IPS-15b (cell line): ENCODE results near the gene PPFIA3.
"Not testable (repeated sequence)": the region's sequence is repeated elsewhere in the genome, so short reads cannot be mapped to it uniquely, and the experiment has no call there.

ENCODE experiments used
- H3K27me3 ChIP-seq: one replicate; pipeline ENCODE4 v1.6.1; 2013; ENCODE audit warnings: low read length; ENCODE audit not compliant: control insufficient read depth, insufficient read depth
- H3K36me3 ChIP-seq: one replicate; pipeline ENCODE4 v1.6.1; 2013; ENCODE audit warnings: low read length; ENCODE audit not compliant: control insufficient read depth, insufficient read depth
- H3K4me1 ChIP-seq: one replicate; pipeline ENCODE4 v1.6.1; 2013; ENCODE audit warnings: mild to moderate bottlenecking, low read length; ENCODE audit not compliant: control insufficient read depth, insufficient read depth
- H3K4me3 ChIP-seq: one replicate; pipeline ENCODE4 v1.5.1; 2013; ENCODE audit warnings: low read depth, low read length
- H3K9ac ChIP-seq: one replicate; pipeline ENCODE4 v1.6.1; 2013; ENCODE audit warnings: low read depth, mild to moderate bottlenecking, low read length
- H3K9me3 ChIP-seq: one replicate; pipeline ENCODE4 v1.6.1; 2013; ENCODE audit warnings: mild to moderate bottlenecking, low read length; ENCODE audit not compliant: control insufficient read depth, insufficient read depth

The PPFIA3 gene

GRCh38 chr19:49130325-49130724, 11.0 kb downstream of the PPFIA3 start:
- peaks cover 8% of the 10 kb centered on the region for H3K4me1 ChIP-seq
- no peak overlapping the region for H3K4me3 ChIP-seq
- H3K9me3 ChIP-seq, result no peaks in the 10 kb centered on the region
- no peaks in the 10 kb centered on the region for H3K36me3 ChIP-seq
- H3K27me3 ChIP-seq, result no peaks in the 10 kb centered on the region
- H3K9ac ChIP-seq, result no peak overlapping the region

- H3K9ac ChIP-seq, result no peak overlapping the region
- no peaks in the 10 kb centered on the region for H3K27me3 ChIP-seq
- H3K4me1 ChIP-seq, result peaks cover 11% of the 10 kb centered on the region
- H3K4me3 ChIP-seq, result peak overlapping the region; percentile 52
- no peaks in the 10 kb centered on the region for H3K9me3 ChIP-seq
- peaks cover 3% of the 10 kb centered on the region for H3K36me3 ChIP-seq
Observed at GRCh38 chr19:49132974-49133609, 13.7 kb downstream of the PPFIA3 start.

DNA sequence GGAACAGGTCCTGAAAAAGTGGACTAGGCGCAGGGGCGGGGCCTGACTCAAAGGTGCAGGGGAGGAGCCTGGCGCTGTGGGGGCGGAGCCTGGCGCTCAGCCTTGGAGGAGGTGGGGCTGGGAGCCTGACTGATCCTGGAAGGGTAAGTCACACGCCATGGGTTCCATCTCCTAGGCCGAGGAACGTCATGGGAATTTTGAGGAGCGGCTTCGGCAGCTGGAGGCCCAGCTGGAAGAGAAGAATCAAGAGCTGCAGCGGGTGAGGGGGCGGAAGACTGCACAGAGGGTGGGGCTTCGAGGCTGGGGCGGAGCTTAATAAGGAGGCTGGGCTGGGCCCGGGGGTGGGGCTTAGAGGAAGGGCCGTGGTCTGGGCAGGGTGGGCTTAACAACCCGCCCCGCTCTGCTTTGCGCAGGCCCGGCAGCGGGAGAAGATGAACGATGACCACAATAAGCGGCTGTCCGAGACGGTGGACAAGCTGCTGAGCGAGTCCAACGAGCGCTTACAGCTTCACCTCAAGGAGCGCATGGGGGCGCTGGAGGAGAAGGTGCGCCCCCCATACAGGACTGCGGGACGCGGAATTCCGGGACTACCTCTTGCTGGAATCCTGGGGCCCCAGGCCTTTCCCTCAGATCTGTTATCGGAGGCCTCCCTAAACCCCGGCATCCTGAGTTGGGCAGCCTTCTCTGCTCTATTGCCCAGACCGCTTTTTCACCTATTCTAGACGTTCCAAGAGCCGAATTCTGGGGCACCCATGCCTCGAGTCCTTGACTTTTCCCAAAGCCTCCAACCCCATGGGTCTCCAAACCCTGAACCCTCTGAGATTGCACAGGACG, 14.5 kb downstream of the PPFIA3 start:
- Histone ChIP-seq H3K9ac (no peak overlapping the region), H3K27me3 (no peaks in the 10 kb centered on the region), H3K9me3 (no peaks in the 10 kb centered on the region), H3K4me1 (peaks cover 11% of the 10 kb centered on the region), H3K36me3 (peaks cover 3% of the 10 kb centered on the region), H3K4me3 (peak overlapping the region; percentile 52)

DNA sequence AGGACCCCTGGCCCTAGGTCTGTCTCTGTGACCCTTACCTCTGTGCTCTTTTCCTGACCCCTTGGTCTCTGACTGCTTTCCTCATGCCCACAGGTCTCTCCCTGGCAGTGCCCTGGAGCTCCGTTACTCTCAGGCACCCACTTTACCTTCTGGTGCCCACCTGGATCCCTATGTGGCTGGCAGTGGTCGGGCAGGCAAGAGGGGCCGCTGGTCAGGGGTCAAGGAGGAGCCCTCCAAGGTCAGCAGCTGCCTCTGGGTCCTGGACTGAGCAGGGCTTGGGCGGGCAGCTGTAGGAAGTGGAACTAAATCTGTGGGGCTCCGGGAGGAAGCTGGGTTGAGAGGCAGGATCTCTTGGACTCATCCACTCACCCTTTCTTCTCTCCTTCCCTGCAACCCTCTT, 16.3 kb downstream of the PPFIA3 start:
- H3K27me3 ChIP-seq, result no peaks in the 10 kb centered on the region
- H3K4me1 ChIP-seq, result peaks cover 7% of the 10 kb centered on the region
- peaks cover 3% of the 10 kb centered on the region for H3K36me3 ChIP-seq
- no peaks in the 10 kb centered on the region for H3K9me3 ChIP-seq
- H3K9ac ChIP-seq, result no peak overlapping the region
- no peak overlapping the region for H3K4me3 ChIP-seq

GRCh38 chr19:49136771-49137171, 17.4 kb downstream of the PPFIA3 start:
- Histone ChIP-seq H3K36me3 (peaks cover 3% of the 10 kb centered on the region), H3K4me1 (peaks cover 7% of the 10 kb centered on the region), H3K9ac (no peak overlapping the region), H3K27me3 (no peaks in the 10 kb centered on the region), H3K9me3 (no peaks in the 10 kb centered on the region), H3K4me3 (no peak overlapping the region)

GRCh38 chr19:49140951-49141350, 21.6 kb downstream of the PPFIA3 start:
- H3K27me3 ChIP-seq, result no peaks in the 10 kb centered on the region
- H3K9me3 ChIP-seq, result no peaks in the 10 kb centered on the region
- H3K9ac ChIP-seq, result no peak overlapping the region
- H3K4me3 ChIP-seq, result no peak overlapping the region
- H3K36me3 ChIP-seq, result no peaks in the 10 kb centered on the region
- H3K4me1 ChIP-seq, result peaks cover 3% of the 10 kb centered on the region

DNA sequence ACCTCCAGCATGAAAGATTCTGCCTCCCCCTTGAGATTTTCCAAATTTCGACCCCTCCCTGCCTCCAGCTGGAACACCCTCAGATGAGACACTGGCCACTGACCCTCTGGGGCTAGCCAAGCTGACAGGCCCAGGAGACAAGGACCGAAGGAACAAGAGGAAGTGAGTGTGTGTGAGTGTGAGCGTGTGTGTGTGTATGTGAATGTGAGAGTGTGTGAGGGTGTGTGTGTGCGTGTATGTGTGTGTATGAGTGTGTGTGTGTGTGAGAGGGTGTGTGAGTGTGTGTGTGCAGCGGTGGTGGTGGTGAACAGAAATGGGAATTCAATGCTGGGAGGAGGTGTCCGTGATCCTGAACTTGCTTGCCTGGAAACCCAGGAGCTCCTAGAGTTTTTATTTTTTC, 22.0 kb downstream of the PPFIA3 start:
- Histone ChIP-seq H3K27me3 (no peaks in the 10 kb centered on the region), H3K4me1 (peaks cover 2% of the 10 kb centered on the region), H3K9ac (no peak overlapping the region), H3K9me3 (no peaks in the 10 kb centered on the region), H3K36me3 (no peaks in the 10 kb centered on the region), H3K4me3 (no peak overlapping the region)

GRCh38 chr19:49142866-49143335, 23.6 kb downstream of the PPFIA3 start:
- peak overlapping the region; percentile 80 for H3K4me3 ChIP-seq
- H3K9me3 ChIP-seq, result no peaks in the 10 kb centered on the region
- no peaks in the 10 kb centered on the region for H3K27me3 ChIP-seq
- H3K9ac ChIP-seq, result no peak overlapping the region
- peaks cover 2% of the 10 kb centered on the region for H3K4me1 ChIP-seq
- no peaks in the 10 kb centered on the region for H3K36me3 ChIP-seq

- Histone ChIP-seq H3K4me3 (peak overlapping the region; percentile 51), H3K9me3 (no peaks in the 10 kb centered on the region), H3K4me1 (peaks cover 4% of the 10 kb centered on the region), H3K9ac (no peak overlapping the region), H3K27me3 (no peaks in the 10 kb centered on the region), H3K36me3 (no peaks in the 10 kb centered on the region)
Observed at GRCh38 chr19:49145573-49146407, 26.4 kb downstream of the PPFIA3 start.

DNA sequence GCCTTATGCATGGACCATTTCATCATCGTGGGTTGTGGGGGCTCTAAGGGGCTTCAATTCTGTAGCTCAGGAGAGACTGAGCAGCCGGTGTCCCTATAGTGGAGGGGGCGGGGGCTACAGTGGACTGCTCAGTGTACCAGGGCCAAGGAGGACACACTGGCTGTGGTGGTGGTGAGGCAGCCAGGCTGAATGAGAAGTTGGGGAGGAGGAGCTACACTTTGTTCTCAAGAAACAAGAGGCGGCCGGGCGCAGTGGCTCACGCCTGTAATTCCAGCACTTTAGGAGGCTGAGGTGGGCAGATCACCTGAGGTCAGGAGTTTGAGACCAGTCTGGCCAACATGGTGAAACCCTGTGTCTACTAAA, 27.0 kb downstream of the PPFIA3 start:
- not testable (repeated sequence) for H3K36me3 ChIP-seq, H3K27me3 ChIP-seq, H3K4me1 ChIP-seq, H3K9ac ChIP-seq, H3K9me3 ChIP-seq
- peak overlapping the region; percentile 51 for H3K4me3 ChIP-seq

DNA sequence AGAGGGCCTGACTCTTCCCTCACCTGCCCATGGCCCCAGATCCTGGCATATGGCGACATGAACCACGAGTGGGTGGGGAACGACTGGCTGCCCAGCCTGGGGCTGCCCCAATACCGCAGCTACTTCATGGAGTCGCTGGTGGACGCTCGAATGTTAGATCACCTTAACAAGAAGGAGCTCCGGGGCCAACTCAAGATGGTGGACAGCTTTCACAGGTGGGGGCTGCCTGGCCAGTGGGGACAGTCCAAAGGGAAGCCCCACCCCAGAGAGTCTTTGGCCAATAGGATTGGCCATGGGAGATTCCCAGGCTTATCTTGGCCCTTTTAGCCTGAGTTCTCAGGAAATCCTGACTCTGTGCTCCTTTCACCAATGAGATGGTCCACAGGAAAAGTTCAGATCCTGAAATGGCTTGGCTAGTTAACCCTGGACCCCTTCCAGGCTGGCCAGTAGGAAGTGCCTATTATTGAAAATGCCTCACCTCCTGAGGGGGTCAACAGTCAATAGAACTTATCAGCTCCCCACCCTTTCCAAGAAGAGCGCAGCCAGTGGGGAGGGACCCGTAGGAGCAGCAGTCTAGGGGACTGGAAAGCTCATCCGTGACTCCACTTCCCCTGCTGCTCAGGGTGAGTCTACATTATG, 28.8 kb downstream of the PPFIA3 start:
- H3K27me3 ChIP-seq, result peaks cover 5% of the 10 kb centered on the region
- H3K36me3 ChIP-seq, result no peaks in the 10 kb centered on the region
- no peak overlapping the region for H3K9ac ChIP-seq
- no peaks in the 10 kb centered on the region for H3K9me3 ChIP-seq
- peak overlapping the region; percentile 99 for H3K4me3 ChIP-seq
- H3K4me1 ChIP-seq, result peaks cover 9% of the 10 kb centered on the region
